ELR (cell line): Measurements from ENCODE around the gene FAM168A.

Source experiments
- DNase-seq: peaks from one replicate; pipeline ENCODE4 v3.0.0-alpha.2; 2015; ENCODE audit warnings: low read depth

FAM168A gene, protein sequence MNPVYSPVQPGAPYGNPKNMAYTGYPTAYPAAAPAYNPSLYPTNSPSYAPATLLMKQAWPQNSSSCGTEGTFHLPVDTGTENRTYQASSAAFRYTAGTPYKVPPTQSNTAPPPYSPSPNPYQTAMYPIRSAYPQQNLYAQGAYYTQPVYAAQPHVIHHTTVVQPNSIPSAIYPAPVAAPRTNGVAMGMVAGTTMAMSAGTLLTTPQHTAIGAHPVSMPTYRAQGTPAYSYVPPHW

DNA sequence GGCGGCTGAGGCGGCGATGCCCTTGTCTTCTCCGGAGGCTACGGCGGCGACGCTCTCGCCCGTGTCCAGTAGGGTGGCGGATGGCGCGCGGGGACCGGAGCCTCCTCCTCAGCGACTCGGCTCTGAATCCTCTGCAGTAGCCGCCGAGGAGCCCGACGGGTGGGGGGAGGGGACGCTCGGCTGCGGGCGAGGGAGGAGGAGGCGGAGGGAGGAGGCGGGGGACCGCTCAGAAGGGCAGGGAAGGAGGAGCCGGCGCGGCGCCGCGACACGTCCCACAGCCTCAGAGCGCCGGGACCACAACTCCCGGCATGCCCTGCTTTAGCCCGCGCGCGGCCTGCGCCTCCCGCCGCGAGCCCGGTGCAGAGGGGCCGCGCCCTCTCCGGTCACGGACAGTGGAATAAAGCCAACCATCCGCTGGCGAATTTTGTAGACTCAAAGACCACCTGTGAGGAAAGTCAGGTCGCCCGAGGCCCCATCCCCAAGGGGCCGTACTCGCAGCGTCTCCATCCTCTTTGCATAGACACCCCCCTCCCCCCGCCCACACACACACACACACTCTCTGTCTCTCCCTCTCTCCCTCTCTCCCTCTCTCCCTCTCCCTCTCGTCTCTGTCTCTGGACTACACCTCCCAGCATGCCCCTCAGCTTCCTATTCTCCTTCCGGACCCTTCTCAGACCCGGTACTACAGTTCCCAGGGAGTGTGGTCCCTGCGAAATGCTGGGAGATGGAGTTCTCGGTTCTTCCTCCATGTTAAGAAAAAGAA, at the start of gene FAM168A:
TSS of gene FAM168A (minus strand) at position 157 of the 763 bp plus-strand sequence. CDS start 129,638 bp downstream, outside the sequence.
- peak; percentile 97 for DNase-seq

DNA sequence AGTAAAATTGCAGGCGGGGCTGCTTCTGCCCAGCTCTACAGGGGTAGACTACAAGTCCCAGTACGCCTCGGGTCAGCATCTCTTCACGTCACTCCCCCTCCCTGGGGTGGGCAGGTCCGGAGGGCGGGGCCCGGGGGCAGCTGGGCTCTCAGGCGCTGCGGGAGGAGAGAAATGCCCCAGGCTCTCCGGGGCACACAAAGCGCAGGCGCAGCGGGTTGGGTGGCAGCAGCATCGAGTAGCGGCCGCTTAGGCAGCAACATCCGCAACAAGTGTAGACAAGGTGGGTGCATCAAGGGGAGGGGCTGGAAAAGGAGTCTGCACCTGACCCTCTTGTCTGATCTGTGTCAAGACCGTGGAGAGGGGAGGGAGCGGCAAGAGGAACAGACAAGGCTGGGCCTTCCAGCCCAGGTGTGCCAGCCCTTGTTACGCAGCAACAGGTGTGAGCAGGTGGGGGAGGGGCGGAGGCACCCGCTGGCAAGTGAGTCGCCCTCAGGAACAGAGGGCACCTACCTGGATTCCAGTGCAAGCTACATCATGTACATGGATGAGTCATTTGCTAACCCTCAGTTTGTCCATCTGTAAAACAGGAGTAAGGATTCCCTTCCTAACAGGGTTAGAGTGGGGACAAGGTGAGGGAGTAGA, 49.7 kb upstream of the FAM168A start:
- peak; percentile 83 for DNase-seq

DNA sequence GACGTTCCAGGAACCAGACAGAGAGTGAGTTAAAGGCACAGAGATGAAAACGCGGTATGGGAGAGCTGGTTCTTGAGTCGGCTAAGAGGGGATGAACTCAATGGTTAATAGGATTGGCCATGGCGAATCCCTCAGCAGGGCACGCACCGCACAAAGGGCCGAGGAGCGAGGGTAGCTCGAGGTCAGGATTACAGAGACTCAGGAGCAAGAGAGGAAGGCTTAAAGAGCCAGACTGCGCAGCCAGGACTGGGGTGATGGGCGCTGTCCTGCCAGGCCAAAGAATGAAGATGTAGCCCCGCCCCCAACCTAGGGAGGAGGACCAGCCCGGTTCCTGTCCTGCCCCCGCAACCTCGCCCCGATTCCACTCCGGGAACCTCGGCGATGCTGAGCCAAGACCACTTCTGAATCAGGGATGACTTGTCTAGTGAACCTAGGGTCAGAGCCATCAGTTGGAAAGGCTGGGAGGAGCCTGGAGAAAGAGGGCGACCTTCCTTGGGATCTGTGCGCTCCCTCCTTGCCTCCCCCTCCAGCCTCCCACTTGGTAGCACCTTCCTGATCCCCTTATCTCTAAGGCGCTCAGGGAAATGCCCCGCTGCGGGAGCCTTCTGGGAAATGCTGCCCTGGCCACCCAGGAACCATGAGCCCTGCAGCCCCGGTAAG, 48.2 kb upstream of the FAM168A start, which contains the start of gene PLEKHB1:
TSS of gene PLEKHB1 (plus strand) at position 610 of the 660 bp plus-strand sequence. CDS start at position 638, 28 bp downstream.
- DNase-seq: peak; percentile 26

DNA sequence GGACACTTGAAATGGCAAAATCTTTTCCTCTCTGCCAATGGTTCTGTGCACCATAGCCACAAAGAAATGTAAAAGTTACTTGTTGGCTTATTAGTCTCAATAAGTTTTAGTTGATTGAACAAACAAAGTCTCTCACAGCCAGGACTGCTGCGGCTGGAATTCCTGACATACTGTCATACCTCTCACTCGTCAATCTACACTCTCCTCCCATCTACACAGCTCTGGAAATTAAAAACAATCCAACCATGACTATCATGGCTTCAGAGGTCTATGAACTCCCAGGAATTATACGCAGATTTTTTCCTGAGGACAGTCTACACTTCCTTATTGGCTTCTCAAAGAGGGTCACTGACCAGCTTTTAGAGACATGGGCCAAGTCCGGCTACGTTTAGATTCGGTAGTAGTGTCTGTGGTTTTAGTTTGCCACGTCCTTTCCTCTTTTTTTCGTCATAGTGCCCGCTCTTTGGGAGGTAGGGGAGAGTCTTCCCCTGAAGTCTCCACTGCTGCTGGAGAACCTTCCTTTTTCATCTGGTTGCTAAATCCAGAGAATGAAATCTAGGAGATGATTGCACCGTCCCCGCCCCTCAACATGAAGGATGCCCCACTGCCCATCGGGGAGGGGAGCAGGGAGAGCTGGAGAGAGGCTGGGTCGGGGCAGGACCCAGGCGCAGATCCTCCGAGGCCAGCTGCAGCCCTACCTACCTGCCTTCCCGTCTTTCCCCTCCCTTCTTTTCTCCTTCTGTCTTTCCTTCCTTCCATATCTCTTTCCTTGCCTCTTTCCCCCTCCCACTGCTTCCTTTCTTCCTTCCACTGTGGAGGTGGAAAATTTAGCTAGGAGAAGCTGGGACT, 47.4 kb upstream of the FAM168A start:
- DNase-seq: no peak

- no peak for DNase-seq
Measured at GRCh38 chr11:73641668-73642067, 43.8 kb upstream of the FAM168A start.

- DNase-seq: no peak
Measured at GRCh38 chr11:73640592-73640991, 42.7 kb upstream of the FAM168A start.

DNA sequence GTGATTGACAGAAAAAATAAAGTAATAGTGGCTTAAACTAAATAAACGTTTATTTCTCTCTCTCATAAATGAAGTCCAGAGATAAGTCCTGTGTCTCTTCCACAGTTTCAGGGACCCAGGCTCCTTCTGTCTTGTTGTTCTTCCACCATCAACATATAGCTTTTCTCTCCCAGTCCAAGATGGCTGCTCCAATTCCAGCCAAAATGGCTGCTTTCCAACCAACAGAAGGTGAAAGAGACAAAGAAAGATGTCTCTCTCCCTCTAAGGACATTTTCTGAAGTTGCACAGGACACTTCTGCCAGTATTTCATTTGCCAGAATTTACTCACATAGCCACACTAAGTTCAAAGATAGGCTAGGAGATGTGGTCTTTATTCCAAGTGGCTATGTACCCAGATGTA, 39.1 kb upstream of the FAM168A start:
- DNase-seq: no peak

- no peak for DNase-seq
Measured at GRCh38 chr11:73636249-73636648, 38.3 kb upstream of the FAM168A start.

DNA sequence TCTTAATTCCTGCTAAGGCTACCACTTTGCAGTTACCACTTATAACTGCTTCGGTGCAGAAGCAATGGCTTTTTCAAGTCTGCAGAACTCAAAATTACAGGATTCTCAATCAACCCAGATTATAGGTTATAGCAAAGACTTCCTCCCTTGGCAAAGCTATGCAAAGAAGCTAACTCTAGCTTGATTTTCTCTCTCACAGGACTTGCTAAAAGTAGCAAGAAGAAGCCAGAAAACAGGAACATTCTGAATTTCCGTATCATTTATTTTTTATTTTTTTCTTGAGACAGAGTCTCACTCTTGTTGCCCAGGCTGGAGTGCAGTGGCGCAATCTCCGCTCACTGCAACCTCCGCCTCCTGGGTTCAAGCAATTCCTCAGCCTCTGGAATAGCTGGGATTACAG, 37.8 kb upstream of the FAM168A start:
- DNase-seq: no peak

GRCh38 chr11:73633999-73634398, 36.1 kb upstream of the FAM168A start:
- no peak for DNase-seq

GRCh38 chr11:73632996-73633395, 35.1 kb upstream of the FAM168A start:
- DNase-seq: no peak

DNA sequence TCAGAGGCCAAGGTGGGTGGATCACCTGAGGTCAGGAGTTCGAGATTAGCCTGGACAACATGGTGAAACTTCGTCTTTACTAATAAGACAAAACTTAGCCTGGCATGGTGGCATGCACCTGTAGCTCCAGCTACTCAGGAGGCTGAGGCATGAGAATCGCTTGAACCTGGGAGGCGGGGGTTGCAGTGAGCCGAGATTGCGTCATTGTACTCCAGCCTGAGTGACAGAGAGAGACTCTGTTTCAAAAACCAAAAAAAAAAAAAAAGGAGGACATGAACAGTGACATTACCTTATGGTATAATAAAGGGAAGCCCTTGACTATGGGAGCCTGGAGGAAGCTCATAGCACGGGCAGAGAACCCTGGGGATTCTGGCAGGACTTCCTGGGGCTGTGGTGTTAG, 32.0 kb upstream of the FAM168A start:
- DNase-seq: no peak

- peak; percentile 76 for DNase-seq
Measured at GRCh38 chr11:73625696-73626318, 27.9 kb upstream of the FAM168A start.

GRCh38 chr11:73623686-73624085, 25.8 kb upstream of the FAM168A start:
- DNase-seq: no peak

- peak; percentile 14 for DNase-seq
Measured at GRCh38 chr11:73622926-73623593, 25.1 kb upstream of the FAM168A start.

DNA sequence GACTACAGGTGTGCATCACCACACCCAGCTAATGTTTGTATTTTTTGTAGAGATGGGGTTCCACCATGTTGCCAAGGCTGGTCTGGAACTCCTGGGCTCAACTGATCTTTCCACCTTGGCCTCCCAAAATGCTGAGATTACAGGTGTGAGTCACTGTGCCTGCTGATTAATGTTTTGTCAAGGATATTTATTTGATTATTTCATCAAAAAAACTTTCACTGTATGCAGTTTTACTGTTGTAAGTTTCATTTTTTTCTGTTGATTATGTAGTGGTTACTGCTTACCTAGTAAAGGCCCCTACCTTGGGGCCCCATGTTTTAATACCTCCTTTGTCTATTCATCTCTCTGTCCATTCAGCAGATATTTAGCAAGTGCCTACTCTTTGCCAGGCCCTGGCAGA, 16.7 kb upstream of the FAM168A start:
- DNase-seq: no peak

- DNase-seq: no peak
Measured at GRCh38 chr11:73612601-73613140, 14.8 kb upstream of the FAM168A start.

- no peak for DNase-seq
Measured at GRCh38 chr11:73598719-73599379, 937 bp upstream of the FAM168A start.

DNA sequence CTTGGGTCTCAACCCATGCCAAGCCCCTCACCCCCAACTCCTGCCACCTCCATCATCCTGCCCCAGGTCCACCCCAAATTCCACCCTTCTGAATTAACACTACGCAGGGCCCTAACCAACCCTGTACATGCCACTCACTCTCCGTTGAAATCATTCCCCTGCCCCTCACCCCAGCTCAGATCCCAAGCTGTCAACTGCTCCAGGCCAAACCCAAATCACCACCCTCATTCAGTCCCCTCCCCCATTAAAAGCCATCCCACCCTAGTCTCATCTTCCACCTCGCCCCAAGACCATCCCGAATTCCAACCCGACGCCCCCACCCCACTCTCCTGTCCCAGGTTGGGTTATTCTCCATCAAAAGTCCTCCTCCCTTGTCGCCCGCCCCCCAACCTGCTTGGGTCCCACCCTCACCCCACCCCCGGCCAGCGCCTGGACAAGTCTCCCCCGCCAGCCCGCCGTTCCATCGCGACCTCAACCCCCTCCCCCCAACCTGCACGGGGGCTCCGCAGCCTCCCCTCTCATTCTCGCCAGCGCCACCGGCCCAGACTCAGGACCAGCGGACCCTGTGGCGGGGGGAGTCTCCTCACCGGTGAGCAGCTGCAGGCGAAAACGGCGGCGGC, 466 bp downstream of the FAM168A start:
- peak; percentile 4 for DNase-seq
